Liver (tissue), 9 donors: ENCODE results near the gene GALNT14. TPM values are rescaled to one million over a fixed set of nuclear protein-coding genes. Genes with fewer than 3 reads are reported as not detected.

Source experiments
- DNase-seq: peaks from one replicate; pipeline ENCODE4 v3.0.0-alpha.2; 2017; ENCODE audit warnings: low spot score
- H3K27ac ChIP-seq, 2 donors: one replicate each; pipeline ENCODE4 v1.7.0; 2013; ENCODE audit warnings: inconsistent platforms in 2 of 2, low read length in 2 of 2, control low read depth in 1 of 2, low read depth in 1 of 2, mild to moderate bottlenecking in 1 of 2
- H3K27me3 ChIP-seq, 4 donors: one replicate each; pipeline versions ENCODE4 v1.6.1 to v1.7.0; 2013; ENCODE audit warnings: low read length in 3 of 4, inconsistent platforms in 1 of 4, mild to moderate bottlenecking in 1 of 4, moderate library complexity in 1 of 4; ENCODE audit not compliant: control insufficient read depth in 4 of 4, insufficient read depth in 4 of 4
- H3K36me3 ChIP-seq, 4 donors: one replicate each; pipeline versions ENCODE4 v1.6.1 to v1.7.0; 2013; ENCODE audit warnings: low read length in 3 of 4, mild to moderate bottlenecking in 3 of 4, low read depth in 1 of 4, moderate library complexity in 1 of 4; ENCODE audit not compliant: control insufficient read depth in 4 of 4, insufficient read depth in 3 of 4
- H3K4me1 ChIP-seq, 4 donors: one replicate each; pipeline versions ENCODE4 v1.6.1 to v1.7.0; 2013; ENCODE audit warnings: low read length in 3 of 4, mild to moderate bottlenecking in 3 of 4, moderate library complexity in 1 of 4; ENCODE audit not compliant: control insufficient read depth in 4 of 4, insufficient read depth in 4 of 4
- H3K4me3 ChIP-seq, 3 donors: one replicate each; pipeline versions ENCODE4 v1.6.1 to v1.7.0; 2013; ENCODE audit warnings: low read length in 3 of 3, control low read depth in 1 of 3, low read depth in 1 of 3, mild to moderate bottlenecking in 1 of 3
- H3K9ac ChIP-seq, 2 donors: one replicate each; pipeline ENCODE4 v1.7.0; 2013; ENCODE audit warnings: low read length in 2 of 2, mild to moderate bottlenecking in 2 of 2, moderate library complexity in 2 of 2, control low read depth in 1 of 2, low read depth in 1 of 2
- H3K9me3 ChIP-seq, 4 donors: one replicate each; pipeline versions ENCODE4 v1.6.1 to v1.7.0; 2013; ENCODE audit warnings: low read length in 3 of 4; ENCODE audit not compliant: control insufficient read depth in 4 of 4
- ATF3 ChIP-seq: IDR thresholded peaks from 2 replicates; pipeline ENCODE4 v1.6.1; 2016; ENCODE audit warnings: antibody characterized with exemption
- FOXA1 ChIP-seq: IDR thresholded peaks from 2 replicates; pipeline ENCODE4 v1.6.1; 2016; ENCODE audit warnings: antibody characterized with exemption
- FOXA2 ChIP-seq: IDR thresholded peaks from 2 replicates; pipeline ENCODE4 v1.6.1; 2016; ENCODE audit warnings: antibody characterized with exemption
- HNF4A ChIP-seq, 2 donors: conservative IDR thresholded peaks; 2 replicates each; pipeline ENCODE4 v1.6.1; 2016; ENCODE audit warnings: antibody characterized with exemption in 2 of 2, mild to moderate bottlenecking in 2 of 2
- HNF4G ChIP-seq: IDR thresholded peaks from 2 replicates; pipeline ENCODE4 v1.6.1; 2016; ENCODE audit warnings: antibody characterized with exemption
- JUND ChIP-seq, 2 donors: IDR thresholded peaks; 2 replicates each; pipeline ENCODE4 v1.6.1; 2016; ENCODE audit warnings: antibody characterized with exemption in 2 of 2
- NR2F2 ChIP-seq: IDR thresholded peaks from 2 replicates; pipeline ENCODE4 v1.6.1; 2016; ENCODE audit warnings: antibody characterized with exemption
- RAD21 ChIP-seq, 2 donors: IDR thresholded peaks; 2 replicates each; pipeline ENCODE4 v1.6.1; 2016; ENCODE audit warnings: antibody characterized with exemption in 2 of 2, mild to moderate bottlenecking in 2 of 2
- RXRA ChIP-seq, 2 donors: IDR thresholded peaks; 2 replicates each; pipeline ENCODE4 v1.6.1; 2017 to 2018; ENCODE audit warnings: antibody characterized with exemption in 2 of 2, mild to moderate bottlenecking in 1 of 2
- SP1 ChIP-seq: IDR thresholded peaks from 2 replicates; pipeline ENCODE4 v1.6.1; 2018; ENCODE audit warnings: antibody characterized with exemption, mild to moderate bottlenecking
- TAF1 ChIP-seq: conservative IDR thresholded peaks from 2 replicates; pipeline ENCODE4 v1.6.1; 2016; ENCODE audit warnings: antibody characterized with exemption, mild to moderate bottlenecking
- YY1 ChIP-seq: IDR thresholded peaks from 2 replicates; pipeline ENCODE4 v1.6.1; 2016; ENCODE audit warnings: antibody characterized with exemption, mild to moderate bottlenecking
- WGBS: extraction: QIAGEN DNeasy Blood & Tissue Kit; methylation state at CpG from one replicate; pipeline ENCODE4 v1.1.7; 2013; 5-methylcytosine and 5-hydroxymethylcytosine counted together
- polyA plus RNA-seq, 2 donors: library from polyadenylated mRNA; stranded (reverse) in 1 of 2; unstranded in 1 of 2; fragments of 200-250 nt in 1 of 2; fragments of >200 nt in 1 of 2; fragmentation: Nextera tagmentation in 1 of 2; extraction: Ambion mirVana in 1 of 2; gene quantifications; one replicate each; pipeline versions ENCODE4 v1.2.1 to v1.2.3, GENCODE V29; 2013 to 2015
- total RNA-seq, 2 donors: library from RNA; depleted of rRNA; stranded (reverse); fragments of >200 nt; gene quantifications; one replicate each; pipeline ENCODE4 v1.2.3, GENCODE V29; 2014
- TF ChIP-seq, protein P1 (sequence below): IDR thresholded peaks from 2 replicates; pipeline ENCODE4 v1.6.1; 2016; ENCODE audit warnings: antibody characterized with exemption
- TF ChIP-seq, protein P2 (sequence below): fragments of 150-350 bp; IDR thresholded peaks from 2 replicates; pipeline ENCODE4 v1.5.1; 2017; ENCODE audit warnings: improper control_type of control experiment, low read depth, low read length; ENCODE audit not compliant: missing input control
- TF ChIP-seq, protein P3 (sequence below): IDR thresholded peaks from 2 replicates; pipeline ENCODE4 v1.6.1; 2016; ENCODE audit warnings: antibody characterized with exemption
- donor health status: healthy.
- donor health status: healthy.
- donor health status: healthy.
- donor health status: healthy.
- donor health status: healthy.

The GALNT14 gene
- total and polyA plus RNA-seq, 4 donors: 0.86 to 2.0 (median 1.5) TPM

GRCh38 chr2:31129375-31130171 is 8.7 kb downstream of the GALNT14 start:
- no peak for DNase-seq
- WGBS: 63% methylated on average over 6 of the region's 6 CpGs
- Histone ChIP-seq H3K9ac (no peak overlapping the region), H3K27ac (no peak overlapping the region), H3K4me1 (no peaks in the 10 kb centered on the region), H3K9me3 (no peaks in the 10 kb centered on the region), H3K4me3 (no peak overlapping the region), H3K27me3 (peaks cover 0 to 5% (median 0%) of the 10 kb centered on the region in 4 donors), H3K36me3 (no peaks in the 10 kb centered on the region)
- TF ChIP-seq, protein P1, sequence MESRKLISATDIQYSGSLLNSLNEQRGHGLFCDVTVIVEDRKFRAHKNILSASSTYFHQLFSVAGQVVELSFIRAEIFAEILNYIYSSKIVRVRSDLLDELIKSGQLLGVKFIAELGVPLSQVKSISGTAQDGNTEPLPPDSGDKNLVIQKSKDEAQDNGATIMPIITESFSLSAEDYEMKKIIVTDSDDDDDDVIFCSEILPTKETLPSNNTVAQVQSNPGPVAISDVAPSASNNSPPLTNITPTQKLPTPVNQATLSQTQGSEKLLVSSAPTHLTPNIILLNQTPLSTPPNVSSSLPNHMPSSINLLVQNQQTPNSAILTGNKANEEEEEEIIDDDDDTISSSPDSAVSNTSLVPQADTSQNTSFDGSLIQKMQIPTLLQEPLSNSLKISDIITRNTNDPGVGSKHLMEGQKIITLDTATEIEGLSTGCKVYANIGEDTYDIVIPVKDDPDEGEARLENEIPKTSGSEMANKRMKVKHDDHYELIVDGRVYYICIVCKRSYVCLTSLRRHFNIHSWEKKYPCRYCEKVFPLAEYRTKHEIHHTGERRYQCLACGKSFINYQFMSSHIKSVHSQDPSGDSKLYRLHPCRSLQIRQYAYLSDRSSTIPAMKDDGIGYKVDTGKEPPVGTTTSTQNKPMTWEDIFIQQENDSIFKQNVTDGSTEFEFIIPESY: no peak
- TF ChIP-seq HNF4G: no peak
- TF ChIP-seq, protein P2, sequence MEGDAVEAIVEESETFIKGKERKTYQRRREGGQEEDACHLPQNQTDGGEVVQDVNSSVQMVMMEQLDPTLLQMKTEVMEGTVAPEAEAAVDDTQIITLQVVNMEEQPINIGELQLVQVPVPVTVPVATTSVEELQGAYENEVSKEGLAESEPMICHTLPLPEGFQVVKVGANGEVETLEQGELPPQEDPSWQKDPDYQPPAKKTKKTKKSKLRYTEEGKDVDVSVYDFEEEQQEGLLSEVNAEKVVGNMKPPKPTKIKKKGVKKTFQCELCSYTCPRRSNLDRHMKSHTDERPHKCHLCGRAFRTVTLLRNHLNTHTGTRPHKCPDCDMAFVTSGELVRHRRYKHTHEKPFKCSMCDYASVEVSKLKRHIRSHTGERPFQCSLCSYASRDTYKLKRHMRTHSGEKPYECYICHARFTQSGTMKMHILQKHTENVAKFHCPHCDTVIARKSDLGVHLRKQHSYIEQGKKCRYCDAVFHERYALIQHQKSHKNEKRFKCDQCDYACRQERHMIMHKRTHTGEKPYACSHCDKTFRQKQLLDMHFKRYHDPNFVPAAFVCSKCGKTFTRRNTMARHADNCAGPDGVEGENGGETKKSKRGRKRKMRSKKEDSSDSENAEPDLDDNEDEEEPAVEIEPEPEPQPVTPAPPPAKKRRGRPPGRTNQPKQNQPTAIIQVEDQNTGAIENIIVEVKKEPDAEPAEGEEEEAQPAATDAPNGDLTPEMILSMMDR: no peak
- no peak for TF ChIP-seq FOXA1
- no peak for TF ChIP-seq TAF1
- TF ChIP-seq, protein P3, sequence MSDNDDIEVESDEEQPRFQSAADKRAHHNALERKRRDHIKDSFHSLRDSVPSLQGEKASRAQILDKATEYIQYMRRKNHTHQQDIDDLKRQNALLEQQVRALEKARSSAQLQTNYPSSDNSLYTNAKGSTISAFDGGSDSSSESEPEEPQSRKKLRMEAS: no peak

GRCh38 chr2:31127931-31128330 is 10.3 kb downstream of the GALNT14 start:
- Histone ChIP-seq H3K4me3 (no peak overlapping the region), H3K36me3 (no peaks in the 10 kb centered on the region), H3K27ac (no peak overlapping the region), H3K4me1 (no peaks in the 10 kb centered on the region), H3K27me3 (peaks cover 0 to 5% (median 0%) of the 10 kb centered on the region in 4 donors), H3K9me3 (no peaks in the 10 kb centered on the region), H3K9ac (no peak overlapping the region)
- TF ChIP-seq, protein P2: no peak
- TF ChIP-seq FOXA1 (no peak), FOXA2 (no peak), NR2F2 (no peak), HNF4A (conservative IDR thresholded peaks at IDR 0.05) (no peak), ATF3 (no peak), RXRA (IDR thresholded peaks at IDR 0.05) (no peak), SP1 (no peak), YY1 (no peak), JUND (IDR thresholded peaks at IDR 0.05) (no peak), RAD21 (IDR thresholded peaks at IDR 0.05) (no peak), HNF4G (no peak), TAF1 (no peak)
- TF ChIP-seq, protein P3: no peak
- TF ChIP-seq, protein P1: no peak
- 78% methylated on average over 3 of the region's 3 CpGs for WGBS
- DNase-seq: no peak
